Brain microvascular endothelial cell (primary cell): Measurements from ENCODE around the gene KRAS.

Experiments used
- DNase-seq: peaks from one replicate; pipeline ENCODE4 v3.0.0-alpha.2; 2020
- H3K27ac ChIP-seq: fragments of 250-450 bp; sonication (Bioruptor Pico); 2 replicates; pipeline ENCODE4 v1.5.1; 2020; ENCODE audit warnings: mild to moderate bottlenecking, moderate library complexity
- H3K27me3 ChIP-seq: fragments of 250-450 bp; sonication (Bioruptor Pico); replicated peaks from 2 replicates; pipeline ENCODE4 v1.5.1; 2020; ENCODE audit warnings: mild to moderate bottlenecking
- H3K36me3 ChIP-seq: fragments of 250-450 bp; sonication (Bioruptor Pico); replicated peaks from 2 replicates; pipeline ENCODE4 v1.5.1; 2020; ENCODE audit warnings: mild to moderate bottlenecking
- H3K4me3 ChIP-seq: 2 replicates; pipeline ENCODE4 v1.5.1; 2011; ENCODE audit warnings: low read depth, mild to moderate bottlenecking, control low read depth, low read length, moderate library complexity
- in situ Hi-C: cut with HindIII; loops from 2 replicates; pipeline ENCODE4 v1.10.0; 2017; ENCODE audit warnings: low sequenced_read_pairs, low pct_ligation_motif_present
- TF ChIP-seq, protein P1 (sequence below): IDR thresholded peaks from 2 replicates; pipeline ENCODE4 v1.5.1; 2011; ENCODE audit warnings: low read depth, mild to moderate bottlenecking, moderate library complexity, low read length, control low read depth, inconsistent platforms; ENCODE audit errors: missing control alignments

Gene KRAS

GRCh38 chr12:25262389-25263074 lies 11.8 kb upstream of the KRAS start:
- in situ Hi-C loops = no loop called here
- H3K4me3 ChIP-seq = no peak overlapping the region
- TF ChIP-seq, protein P1, sequence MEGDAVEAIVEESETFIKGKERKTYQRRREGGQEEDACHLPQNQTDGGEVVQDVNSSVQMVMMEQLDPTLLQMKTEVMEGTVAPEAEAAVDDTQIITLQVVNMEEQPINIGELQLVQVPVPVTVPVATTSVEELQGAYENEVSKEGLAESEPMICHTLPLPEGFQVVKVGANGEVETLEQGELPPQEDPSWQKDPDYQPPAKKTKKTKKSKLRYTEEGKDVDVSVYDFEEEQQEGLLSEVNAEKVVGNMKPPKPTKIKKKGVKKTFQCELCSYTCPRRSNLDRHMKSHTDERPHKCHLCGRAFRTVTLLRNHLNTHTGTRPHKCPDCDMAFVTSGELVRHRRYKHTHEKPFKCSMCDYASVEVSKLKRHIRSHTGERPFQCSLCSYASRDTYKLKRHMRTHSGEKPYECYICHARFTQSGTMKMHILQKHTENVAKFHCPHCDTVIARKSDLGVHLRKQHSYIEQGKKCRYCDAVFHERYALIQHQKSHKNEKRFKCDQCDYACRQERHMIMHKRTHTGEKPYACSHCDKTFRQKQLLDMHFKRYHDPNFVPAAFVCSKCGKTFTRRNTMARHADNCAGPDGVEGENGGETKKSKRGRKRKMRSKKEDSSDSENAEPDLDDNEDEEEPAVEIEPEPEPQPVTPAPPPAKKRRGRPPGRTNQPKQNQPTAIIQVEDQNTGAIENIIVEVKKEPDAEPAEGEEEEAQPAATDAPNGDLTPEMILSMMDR = no peak
- no peak for DNase-seq
- H3K27me3 ChIP-seq = no peaks in the 10 kb centered on the region
- H3K36me3 ChIP-seq = no peaks in the 10 kb centered on the region
- no peak overlapping the region for H3K27ac ChIP-seq

GRCh38 chr12:25257590-25258324 lies 7.0 kb upstream of the KRAS start:
- TF ChIP-seq, protein P1 = no peak
- H3K36me3 ChIP-seq = no peaks in the 10 kb centered on the region
- H3K4me3 ChIP-seq = no peak overlapping the region
- in situ Hi-C loops = no loop called here
- no peak overlapping the region for H3K27ac ChIP-seq
- no peaks in the 10 kb centered on the region for H3K27me3 ChIP-seq
- no peak for DNase-seq

- in situ Hi-C loops = no loop called here
- Histone ChIP-seq H3K36me3 (no peaks in the 10 kb centered on the region), H3K4me3 (no peak overlapping the region), H3K27me3 (no peaks in the 10 kb centered on the region), H3K27ac (no peak overlapping the region)
- TF ChIP-seq, protein P1 = no peak
- DNase-seq = no peak
These were observed 6.1 kb upstream of the KRAS start for GRCh38 chr12:25256826-25257225.

- no peak for DNase-seq
- Histone ChIP-seq H3K27me3 (no peaks in the 10 kb centered on the region), H3K4me3 (no peak overlapping the region), H3K36me3 (no peaks in the 10 kb centered on the region), H3K27ac (no peak overlapping the region)
- in situ Hi-C loops = no loop called here
- TF ChIP-seq, protein P1 = no peak
These were observed 5.3 kb upstream of the KRAS start for GRCh38 chr12:25256005-25256404.

GRCh38 chr12:25254271-25254880 lies 3.6 kb upstream of the KRAS start:
- Histone ChIP-seq H3K27me3 (no peaks in the 10 kb centered on the region), H3K4me3 (no peak overlapping the region), H3K27ac (no peak overlapping the region), H3K36me3 (no peaks in the 10 kb centered on the region)
- in situ Hi-C loops = no loop called here
- TF ChIP-seq, protein P1 = no peak
- peak; percentile 40 for DNase-seq
